Activated naive CD4-positive, alpha-beta T cell treated with anti-CD3 and anti-CD28 coated beads, Interleukin-2, amount 50 U/mL, for 24 hours (primary cell): ENCODE data around the gene TPGS1.
"Not testable (repeated sequence)": the region's sequence is repeated elsewhere in the genome, so short reads cannot be mapped to it uniquely, and the experiment has no call there.

Experiments
- H3K27ac Mint-ChIP-seq: one replicate; pipeline ENCODE4 v1.8.0; 2021; ENCODE audit warnings: mild to moderate bottlenecking, mixed read lengths
- H3K27me3 Mint-ChIP-seq: one replicate; pipeline ENCODE4 v1.8.0; 2021; ENCODE audit warnings: mixed read lengths
- H3K36me3 Mint-ChIP-seq: one replicate; pipeline ENCODE4 v1.8.0; 2021; ENCODE audit warnings: mixed read lengths
- H3K4me1 Mint-ChIP-seq: one replicate; pipeline ENCODE4 v1.8.0; 2021; ENCODE audit warnings: mixed read lengths
- H3K4me3 Mint-ChIP-seq: one replicate; pipeline ENCODE4 v1.8.0; 2021; ENCODE audit warnings: mild to moderate bottlenecking, mixed read lengths
- H3K9me3 Mint-ChIP-seq: one replicate; pipeline ENCODE4 v1.8.0; 2021; ENCODE audit warnings: mixed read lengths

TPGS1 gene

GRCh38 chr19:470701-471100 is 36.6 kb upstream of the TPGS1 start:
- no peaks in the 10 kb centered on the region for H3K9me3 Mint-ChIP-seq
- peaks cover 1% of the 10 kb centered on the region for H3K27me3 Mint-ChIP-seq
- H3K27ac Mint-ChIP-seq = no peak overlapping the region
- no peaks in the 10 kb centered on the region for H3K36me3 Mint-ChIP-seq
- H3K4me3 Mint-ChIP-seq = no peak overlapping the region
- no peaks in the 10 kb centered on the region for H3K4me1 Mint-ChIP-seq

- no peak overlapping the region for H3K4me3 Mint-ChIP-seq
- H3K9me3 Mint-ChIP-seq = no peaks in the 10 kb centered on the region
- H3K4me1 Mint-ChIP-seq = no peaks in the 10 kb centered on the region
- no peak overlapping the region for H3K27ac Mint-ChIP-seq
- no peaks in the 10 kb centered on the region for H3K36me3 Mint-ChIP-seq
- H3K27me3 Mint-ChIP-seq = peaks cover 1% of the 10 kb centered on the region
Observed at GRCh38 chr19:472005-472858, 35.1 kb upstream of the TPGS1 start.

- no peaks in the 10 kb centered on the region for H3K9me3 Mint-ChIP-seq
- H3K27me3 Mint-ChIP-seq = peaks cover 1% of the 10 kb centered on the region
- H3K36me3 Mint-ChIP-seq = no peaks in the 10 kb centered on the region
- no peaks in the 10 kb centered on the region for H3K4me1 Mint-ChIP-seq
- no peak overlapping the region for H3K27ac Mint-ChIP-seq
- no peak overlapping the region for H3K4me3 Mint-ChIP-seq
Observed at GRCh38 chr19:474126-475078, 32.9 kb upstream of the TPGS1 start.

- Mint-ChIP-seq H3K27me3 (peaks cover 1% of the 10 kb centered on the region), H3K4me1 (peaks cover 8% of the 10 kb centered on the region), H3K27ac (no peak overlapping the region), H3K9me3 (peaks cover 6% of the 10 kb centered on the region), H3K4me3 (no peak overlapping the region), H3K36me3 (peaks cover under 1% of the 10 kb centered on the region)
Observed at GRCh38 chr19:475360-475759, 31.9 kb upstream of the TPGS1 start.

GRCh38 chr19:478236-478903 is 28.9 kb upstream of the TPGS1 start:
- peaks cover 11% of the 10 kb centered on the region for H3K9me3 Mint-ChIP-seq
- H3K27ac Mint-ChIP-seq = no peak overlapping the region
- peaks cover 1% of the 10 kb centered on the region for H3K27me3 Mint-ChIP-seq
- H3K4me3 Mint-ChIP-seq = no peak overlapping the region
- peaks cover 9% of the 10 kb centered on the region for H3K4me1 Mint-ChIP-seq
- H3K36me3 Mint-ChIP-seq = peaks cover 2% of the 10 kb centered on the region

- Mint-ChIP-seq H3K4me3 (no peak overlapping the region), H3K36me3 (peaks cover 2% of the 10 kb centered on the region), H3K27me3 (peaks cover 4% of the 10 kb centered on the region), H3K27ac (no peak overlapping the region), H3K9me3 (peaks cover 11% of the 10 kb centered on the region), H3K4me1 (peaks cover 9% of the 10 kb centered on the region)
Observed at GRCh38 chr19:478976-479375, 28.3 kb upstream of the TPGS1 start.

- Mint-ChIP-seq H3K9me3 (peaks cover 11% of the 10 kb centered on the region), H3K27me3 (peaks cover 4% of the 10 kb centered on the region), H3K4me3 (peak overlapping the region; percentile 56), H3K27ac (peak overlapping the region; percentile 93), H3K36me3 (peaks cover 2% of the 10 kb centered on the region), H3K4me1 (peaks cover 9% of the 10 kb centered on the region)
Observed at GRCh38 chr19:480016-480855, 27.1 kb upstream of the TPGS1 start.

- H3K36me3 Mint-ChIP-seq, H3K4me3 Mint-ChIP-seq, H3K27me3 Mint-ChIP-seq, H3K4me1 Mint-ChIP-seq: not testable (repeated sequence)
- H3K9me3 Mint-ChIP-seq = peaks cover 11% of the 10 kb centered on the region
- peak overlapping the region; percentile 93 for H3K27ac Mint-ChIP-seq
Observed at GRCh38 chr19:481100-481499, 26.2 kb upstream of the TPGS1 start.

GRCh38 chr19:482186-483041 is 24.9 kb upstream of the TPGS1 start:
- Mint-ChIP-seq H3K27ac (no peak overlapping the region), H3K27me3 (peaks cover 4% of the 10 kb centered on the region), H3K36me3 (peaks cover 2% of the 10 kb centered on the region), H3K4me1 (peaks cover 9% of the 10 kb centered on the region), H3K9me3 (peaks cover 11% of the 10 kb centered on the region), H3K4me3 (no peak overlapping the region)

- H3K27ac Mint-ChIP-seq = peak overlapping the region; percentile 68
- H3K9me3 Mint-ChIP-seq = peaks cover 11% of the 10 kb centered on the region
- peaks cover 4% of the 10 kb centered on the region for H3K27me3 Mint-ChIP-seq
- peaks cover 2% of the 10 kb centered on the region for H3K36me3 Mint-ChIP-seq
- H3K4me3 Mint-ChIP-seq = no peak overlapping the region
- H3K4me1 Mint-ChIP-seq = peaks cover 9% of the 10 kb centered on the region
Observed at GRCh38 chr19:483332-484072, 23.8 kb upstream of the TPGS1 start.

GRCh38 chr19:484494-484893 is 22.8 kb upstream of the TPGS1 start:
- peaks cover 4% of the 10 kb centered on the region for H3K27me3 Mint-ChIP-seq

GRCh38 chr19:485077-485476 is 22.2 kb upstream of the TPGS1 start:
- Mint-ChIP-seq H3K4me3 (no peak overlapping the region), H3K27ac (no peak overlapping the region), H3K9me3 (peaks cover 7% of the 10 kb centered on the region)

More at GRCh38 chr19:484494-484893, 22.8 kb upstream of the TPGS1 start:
- peaks cover 11% of the 10 kb centered on the region for H3K9me3 Mint-ChIP-seq
- H3K4me3 Mint-ChIP-seq = no peak overlapping the region
- H3K4me1 Mint-ChIP-seq = peaks cover 9% of the 10 kb centered on the region
- no peak overlapping the region for H3K27ac Mint-ChIP-seq
- peaks cover 2% of the 10 kb centered on the region for H3K36me3 Mint-ChIP-seq

GRCh38 chr19:485583-486236 is 21.6 kb upstream of the TPGS1 start:
- Mint-ChIP-seq H3K27ac (no peak overlapping the region), H3K4me1 (no peaks in the 10 kb centered on the region), H3K27me3 (peaks cover 4% of the 10 kb centered on the region), H3K4me3 (no peak overlapping the region), H3K9me3 (peaks cover under 1% of the 10 kb centered on the region), H3K36me3 (no peaks in the 10 kb centered on the region)

More at GRCh38 chr19:485077-485476, 22.2 kb upstream of the TPGS1 start:
- Mint-ChIP-seq H3K4me1 (peaks cover 5% of the 10 kb centered on the region), H3K27me3 (peaks cover 4% of the 10 kb centered on the region), H3K36me3 (peaks cover 2% of the 10 kb centered on the region)
